HepG2 (cell line): ENCODE data around the gene CHCHD6. TPM values are rescaled to one million over a fixed set of nuclear protein-coding genes. Genes with fewer than 3 reads are reported as not detected.

Experiments
- ATAC-seq: fragments of 200-7000 bp; cut with Tn5 transposase; 3 replicates; pipeline ENCODE4 v1.9.1; 2020; ENCODE audit warnings: mild to moderate bottlenecking, moderate library complexity
- BruUV-seq: library from RNA; stranded (reverse); fragments of 400-500 nt; replicated peaks from 2 replicates; lab custom pipeline; 2021; lab: Mats Ljungman, UMichigan
- CTCF ChIA-PET: fragments of 300-600 bp; formaldehyde crosslinking; extraction: SDS; loops from one replicate; lab custom pipeline; 2021; ENCODE audit warnings: low total read pairs, inconsistent platforms, low intra/inter-chr PET ratio; lab: Yijun Ruan, JAX
- POLR2A ChIA-PET: fragments of 350-600 bp; sonication (Branson Sonifier 250); formaldehyde crosslinking; loops from one replicate; lab custom pipeline; 2020; ENCODE audit warnings: antibody characterized with exemption, inconsistent platforms; lab: Yijun Ruan, JAX
- DNase-seq: peaks from one replicate; pipeline ENCODE4 v3.0.0-alpha.2; 2015; ENCODE audit warnings: low spot score
- FAIRE-seq: peaks from 3 replicates; lab custom pipeline; 2011; peaks lifted over from hg19 to GRCh38; lab: Jason Lieb, UNC
- H2AFZ ChIP-seq: one replicate; pipeline ENCODE4 v1.6.1; 2011; ENCODE audit warnings: low read length, inconsistent platforms
- H3K27ac ChIP-seq: fragments of 300-600 bp; 3 replicates; pipeline ENCODE4 v1.8.0; 2011; ENCODE audit warnings: mixed run types, mild to moderate bottlenecking, mixed read lengths, low read length, inconsistent platforms; ENCODE audit not compliant: insufficient read depth; ENCODE audit errors: extremely low read length
- H3K27me3 ChIP-seq, 2 experiments: fragments of 200-600 bp in 1 of 2; 2 replicates in 1 of 2; 3 replicates in 1 of 2; pipeline versions ENCODE4 v1.6.0 to v1.8.0; 2011; ENCODE audit warnings: low read length in 2 of 2, mild to moderate bottlenecking in 2 of 2, moderate library complexity in 2 of 2, inconsistent platforms in 1 of 2; ENCODE audit not compliant: insufficient read depth in 2 of 2, control insufficient read depth in 1 of 2
- H3K36me3 ChIP-seq, 2 experiments: fragments of 200-600 bp in 1 of 2; replicated peaks in 1 of 2; 2 replicates in 1 of 2; 3 replicates in 1 of 2; pipeline versions ENCODE4 v1.5.1 to v1.8.0; 2011; ENCODE audit warnings: low read length in 2 of 2, inconsistent platforms in 1 of 2; ENCODE audit not compliant: insufficient read depth in 2 of 2, control insufficient read depth in 1 of 2
- H3K4me1 ChIP-seq: 2 replicates; pipeline ENCODE4 v1.5.1; 2012; ENCODE audit warnings: low read length, inconsistent platforms; ENCODE audit not compliant: insufficient read depth
- H3K4me2 ChIP-seq: 2 replicates; pipeline ENCODE4 v1.6.0; 2011; ENCODE audit warnings: low read depth, low read length, inconsistent platforms
- H3K4me3 ChIP-seq, 3 experiments: fragments of 200-600 bp in 1 of 3; sonication (generic), shearing (Covaris generic) in 1 of 3; replicated peaks in 1 of 3; 2 replicates each; pipeline ENCODE4 v1.5.1; 2011 to 2016; ENCODE audit warnings: low read length in 3 of 3, inconsistent platforms in 2 of 3, low read depth in 2 of 3, mild to moderate bottlenecking in 2 of 3, control low read depth in 1 of 3, mixed read lengths in 1 of 3; ENCODE audit not compliant: insufficient read depth in 1 of 3
- H3K79me2 ChIP-seq: one replicate; pipeline ENCODE4 v1.6.1; 2011; ENCODE audit warnings: low read length, inconsistent platforms; ENCODE audit not compliant: insufficient read depth
- H3K9ac ChIP-seq: 2 replicates; pipeline ENCODE4 v1.6.0; 2011; ENCODE audit warnings: mild to moderate bottlenecking, low read depth, low read length, inconsistent platforms; ENCODE audit not compliant: insufficient read depth
- H3K9me3 ChIP-seq: 2 replicates; pipeline ENCODE4 v1.5.1; 2012; ENCODE audit warnings: mild to moderate bottlenecking, low read length
- H4K20me1 ChIP-seq: 2 replicates; pipeline ENCODE4 v1.6.0; 2011; ENCODE audit warnings: inconsistent platforms, mild to moderate bottlenecking, low read length, moderate library complexity; ENCODE audit not compliant: insufficient read depth
- MED8 ChIP-seq: sonication (generic); formaldehyde crosslinking; IDR thresholded peaks from 2 replicates; pipeline ENCODE4 v1.8.1; 2023; ENCODE audit warnings: mild to moderate bottlenecking, missing genetic modification reagents; ENCODE audit not compliant: insufficient replicate concordance
- NFYB ChIP-seq: sonication (generic); formaldehyde crosslinking; IDR thresholded peaks from 2 replicates; pipeline ENCODE4 v1.4.0; 2020; ENCODE audit warnings: missing genetic modification reagents
- ZNF138 ChIP-seq: sonication (generic); formaldehyde crosslinking; IDR thresholded peaks from 2 replicates; pipeline ENCODE4 v1.5.0; 2020; ENCODE audit warnings: mild to moderate bottlenecking, low read depth, missing genetic modification reagents
- ZNF879 ChIP-seq: sonication (generic); formaldehyde crosslinking; IDR thresholded peaks from 2 replicates; pipeline ENCODE4 v1.8.1; 2023; ENCODE audit warnings: missing genetic modification reagents
- WGBS: methylation state at CpG from one replicate; pipeline ENCODE4 v1.1.6; 2017; ENCODE audit warnings: low lambda C conversion rate; 5-methylcytosine and 5-hydroxymethylcytosine counted together
- in situ Hi-C: cut with HindIII; loops from 2 replicates; pipeline ENCODE4 v1.10.0; 2017; ENCODE audit warnings: low pct_unique_long_range_greater_than_20kb; ENCODE audit not compliant: extremely low pct_ligation_motif_present
- intact Hi-C: fragments of 100-400 bp; cut with micrococcal nuclease; formaldehyde crosslinking; loops from one replicate; pipeline ENCODE4 v1.10.0; 2022; ENCODE audit not compliant: unreplicated experiment
- polyA plus RNA-seq, 8 experiments: library from polyadenylated mRNA; depleted of rRNA in 3 of 8; stranded (reverse) in 7 of 8; unstranded in 1 of 8; fragments of >200 nt; fragmentation: Illumina TruSeq in 4 of 8; extraction: Trizol in 4 of 8; gene quantifications; 2 replicates each; pipeline versions ENCODE4 v1.2.1 to v1.2.3, GENCODE V29; 2011 to 2016; ENCODE audit warnings: low read depth in 4 of 8, missing spikeins in 1 of 8, mixed read lengths in 1 of 8; ENCODE audit not compliant: insufficient read depth in 1 of 8
- total RNA-seq, 5 experiments: library from RNA; depleted of rRNA; stranded (reverse); fragments of >200 nt; fragmentation: Illumina TruSeq; extraction: Trizol; gene quantifications; 2 replicates each; pipeline ENCODE4 v1.2.3, GENCODE V29; 2016; ENCODE audit warnings: low read depth in 1 of 5
- TF ChIP-seq, protein P1 (sequence below): sonication (generic); formaldehyde crosslinking; IDR thresholded peaks from 2 replicates; pipeline ENCODE4 v1.4.0; 2020; ENCODE audit warnings: mild to moderate bottlenecking, missing genetic modification reagents
- TF ChIP-seq, protein P2 (sequence below): IDR thresholded peaks from 2 replicates; pipeline ENCODE4 v1.6.1; 2016; ENCODE audit warnings: missing compliant biosample characterization, missing genetic modification reagents, borderline replicate concordance
- TF ChIP-seq, protein P3 (sequence below), 2 experiments: sonication (generic) in 1 of 2; formaldehyde crosslinking in 1 of 2; IDR thresholded peaks; 2 replicates each; pipeline versions ENCODE4 v1.4.0 to v1.6.1; 2016 to 2020; ENCODE audit warnings: borderline replicate concordance in 1 of 2, low read depth in 1 of 2, mild to moderate bottlenecking in 1 of 2, missing genetic modification reagents in 1 of 2

The CHCHD6 gene
- total and polyA plus RNA-seq, 2 of the 13 experiments (the other 11 are each of a cell fraction or from before 2014, with no cell fraction given): 20.3 to 20.8 TPM

DNA sequence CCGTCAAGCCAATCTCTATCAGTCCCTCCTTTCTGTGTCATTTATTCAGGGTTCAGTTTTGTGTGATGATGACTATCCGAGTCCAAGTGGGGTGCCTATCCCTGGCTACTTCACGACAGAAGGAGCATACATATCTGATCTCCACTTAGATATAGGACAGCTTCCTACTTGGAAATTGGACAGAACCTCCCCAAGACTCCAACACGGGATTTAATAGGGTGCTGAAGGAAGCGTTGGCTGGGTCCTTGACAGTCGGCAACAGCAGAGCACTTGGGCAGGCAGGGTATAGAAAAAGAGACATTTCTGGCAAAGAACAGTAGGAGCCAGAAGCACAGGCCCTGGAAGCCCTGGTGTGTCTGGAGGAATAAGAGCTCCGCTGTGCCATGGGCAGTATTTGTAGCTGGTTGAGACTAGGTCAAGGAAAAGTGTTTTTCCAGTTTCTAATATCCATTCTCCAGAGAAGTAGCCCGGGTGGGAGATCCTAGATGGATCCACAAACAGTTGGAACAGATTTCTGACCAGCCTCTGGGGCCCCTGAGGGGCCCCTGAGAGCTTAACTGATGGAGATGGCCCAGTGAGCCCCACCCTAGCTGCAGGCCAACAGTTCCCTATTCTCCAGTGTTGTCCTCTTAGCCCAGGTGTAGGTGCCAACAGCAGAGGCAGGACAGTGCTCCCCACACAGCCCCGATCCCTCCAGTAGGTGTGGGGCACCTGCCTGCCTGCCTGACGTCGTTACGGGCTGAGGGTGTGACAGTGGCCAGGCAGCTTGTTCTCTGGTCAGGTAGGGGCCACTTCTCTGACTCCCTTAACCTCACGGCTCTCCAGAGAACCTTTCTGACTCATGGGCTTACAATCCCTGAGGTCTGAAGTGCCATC, 130.8 kb downstream of the CHCHD6 start:
- no peaks in the 10 kb centered on the region for H3K79me2 ChIP-seq
- no peak overlapping the region for H3K4me3 ChIP-seq
- ChIA-PET POLR2A (no interaction called here), CTCF (no interaction called here)
- TF ChIP-seq NFYB (CRISPR knock-in tag) (no peak), ZNF138 (no peak), MED8 (CRISPR knock-in tag) (no peak), ZNF879 (CRISPR knock-in tag) (no peak)
- TF ChIP-seq, protein P1, sequence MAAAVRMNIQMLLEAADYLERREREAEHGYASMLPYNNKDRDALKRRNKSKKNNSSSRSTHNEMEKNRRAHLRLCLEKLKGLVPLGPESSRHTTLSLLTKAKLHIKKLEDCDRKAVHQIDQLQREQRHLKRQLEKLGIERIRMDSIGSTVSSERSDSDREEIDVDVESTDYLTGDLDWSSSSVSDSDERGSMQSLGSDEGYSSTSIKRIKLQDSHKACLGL (CRISPR knock-in tag): no peak
- TF ChIP-seq, protein P2, sequence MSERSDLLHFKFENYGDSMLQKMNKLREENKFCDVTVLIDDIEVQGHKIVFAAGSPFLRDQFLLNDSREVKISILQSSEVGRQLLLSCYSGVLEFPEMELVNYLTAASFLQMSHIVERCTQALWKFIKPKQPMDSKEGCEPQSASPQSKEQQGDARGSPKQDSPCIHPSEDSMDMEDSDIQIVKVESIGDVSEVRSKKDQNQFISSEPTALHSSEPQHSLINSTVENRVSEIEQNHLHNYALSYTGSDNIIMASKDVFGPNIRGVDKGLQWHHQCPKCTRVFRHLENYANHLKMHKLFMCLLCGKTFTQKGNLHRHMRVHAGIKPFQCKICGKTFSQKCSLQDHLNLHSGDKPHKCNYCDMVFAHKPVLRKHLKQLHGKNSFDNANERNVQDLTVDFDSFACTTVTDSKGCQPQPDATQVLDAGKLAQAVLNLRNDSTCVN (CRISPR knock-in tag): no peak
- TF ChIP-seq, protein P3, sequence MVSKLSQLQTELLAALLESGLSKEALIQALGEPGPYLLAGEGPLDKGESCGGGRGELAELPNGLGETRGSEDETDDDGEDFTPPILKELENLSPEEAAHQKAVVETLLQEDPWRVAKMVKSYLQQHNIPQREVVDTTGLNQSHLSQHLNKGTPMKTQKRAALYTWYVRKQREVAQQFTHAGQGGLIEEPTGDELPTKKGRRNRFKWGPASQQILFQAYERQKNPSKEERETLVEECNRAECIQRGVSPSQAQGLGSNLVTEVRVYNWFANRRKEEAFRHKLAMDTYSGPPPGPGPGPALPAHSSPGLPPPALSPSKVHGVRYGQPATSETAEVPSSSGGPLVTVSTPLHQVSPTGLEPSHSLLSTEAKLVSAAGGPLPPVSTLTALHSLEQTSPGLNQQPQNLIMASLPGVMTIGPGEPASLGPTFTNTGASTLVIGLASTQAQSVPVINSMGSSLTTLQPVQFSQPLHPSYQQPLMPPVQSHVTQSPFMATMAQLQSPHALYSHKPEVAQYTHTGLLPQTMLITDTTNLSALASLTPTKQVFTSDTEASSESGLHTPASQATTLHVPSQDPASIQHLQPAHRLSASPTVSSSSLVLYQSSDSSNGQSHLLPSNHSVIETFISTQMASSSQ (IDR thresholded peaks at IDR 0.05; ENCODE audit: low read depth): no peak
- TF ChIP-seq, protein P3 (CRISPR knock-in tag; IDR thresholded peaks at IDR 0.05; ENCODE audit: borderline replicate concordance): no peak
- in situ Hi-C loops: no loop called here
- no peaks in the 10 kb centered on the region for H3K9me3 ChIP-seq
- H3K9ac ChIP-seq: no peak overlapping the region
- H3K36me3 ChIP-seq: no peaks in the 10 kb centered on the region; a peak in 1 of 5 replicates
- FAIRE-seq: no peak
- H3K27me3 ChIP-seq: no peaks in the 10 kb centered on the region
- WGBS: 82% methylated on average over 8 of the region's 13 CpGs
- H3K4me2 ChIP-seq: no peak overlapping the region
- no peaks in the 10 kb centered on the region for H4K20me1 ChIP-seq
- no TSS peak for BruUV-seq
- no peak for ATAC-seq
- no peaks in the 10 kb centered on the region for H3K4me1 ChIP-seq
- no peak overlapping the region for H2AFZ ChIP-seq
- intact Hi-C loops: no loop called here
- no peak overlapping the region for H3K27ac ChIP-seq
- DNase-seq: no peak
